Activated naive CD4-positive, alpha-beta T cell treated with Interleukin-2 at 50 U/mL for 16 hours (primary cell): ENCODE data around the gene PALLD.
"Not testable (repeated sequence)": the region's sequence is repeated elsewhere in the genome, so short reads cannot be mapped to it uniquely, and the experiment has no call there.

ENCODE experiments used
- DNase-seq: peaks from one replicate; pipeline ENCODE4 v3.0.0-alpha.2; 2020

PALLD gene

DNA sequence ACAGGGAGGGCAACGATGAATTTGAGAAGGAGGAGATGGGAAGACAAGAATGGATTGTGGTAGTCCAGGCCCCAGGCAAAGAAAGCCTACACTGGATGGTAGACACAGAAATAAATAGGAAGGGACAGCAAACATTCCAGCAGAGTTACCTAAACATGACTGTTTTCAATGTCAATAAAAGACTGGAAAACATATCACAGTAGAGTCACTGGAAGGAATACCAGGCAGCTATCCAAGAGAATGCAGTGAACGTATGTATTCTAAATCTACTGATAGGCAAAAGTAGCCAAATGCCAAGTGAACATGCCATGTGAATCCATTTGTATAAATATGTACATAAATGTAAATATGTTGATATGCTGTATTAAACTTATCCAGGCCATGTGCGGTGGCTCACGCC, 183.0 kb downstream of the PALLD start:
- no peak for DNase-seq

- DNase-seq = no peak
These were observed 186.1 kb downstream of the PALLD start for GRCh38 chr4:168682898-168683500.

DNA sequence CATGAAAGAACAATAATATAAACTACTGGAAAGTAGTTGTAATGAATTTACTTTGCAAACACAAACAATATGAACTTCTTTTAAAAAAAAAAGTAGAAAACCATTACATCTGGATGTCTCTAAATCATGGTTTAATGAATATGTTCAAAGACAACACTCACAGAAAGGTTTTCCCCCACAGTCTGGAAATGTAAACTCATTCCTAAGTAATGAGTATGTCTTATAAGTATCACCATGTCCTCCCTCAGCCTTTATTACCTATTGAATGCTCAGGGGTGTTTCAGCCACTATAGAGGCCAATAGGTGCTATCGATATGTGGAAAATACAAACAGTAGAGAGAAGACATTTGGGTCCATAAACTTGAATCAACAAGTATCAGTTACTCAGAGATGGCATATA, 186.7 kb downstream of the PALLD start:
- no peak for DNase-seq

GRCh38 chr4:168685136-168685809, 188.4 kb downstream of the PALLD start:
- no peak for DNase-seq

- no peak for DNase-seq
These were observed 191.7 kb downstream of the PALLD start for GRCh38 chr4:168688584-168688983.

DNA sequence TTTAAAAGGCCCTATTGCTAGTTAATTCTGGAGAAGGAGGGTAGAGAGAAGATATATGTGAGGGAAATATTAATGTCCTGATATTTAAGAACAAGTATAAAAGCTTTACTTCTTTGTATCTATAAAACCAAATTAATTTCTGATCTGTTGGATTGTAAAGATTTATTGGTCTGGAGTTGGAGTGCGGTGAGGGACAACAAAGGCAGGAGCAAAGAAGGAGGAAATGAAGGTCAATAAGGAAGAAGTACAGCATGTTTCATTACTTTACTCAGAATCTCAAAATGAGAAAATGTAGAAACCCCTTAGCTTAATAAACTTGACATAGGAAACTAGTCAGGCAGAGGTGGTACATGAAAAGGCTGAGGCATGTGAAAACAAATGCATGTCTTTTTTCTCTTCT, 192.9 kb downstream of the PALLD start:
- no peak for DNase-seq

GRCh38 chr4:168690199-168690598, 193.3 kb downstream of the PALLD start:
- no peak for DNase-seq

DNA sequence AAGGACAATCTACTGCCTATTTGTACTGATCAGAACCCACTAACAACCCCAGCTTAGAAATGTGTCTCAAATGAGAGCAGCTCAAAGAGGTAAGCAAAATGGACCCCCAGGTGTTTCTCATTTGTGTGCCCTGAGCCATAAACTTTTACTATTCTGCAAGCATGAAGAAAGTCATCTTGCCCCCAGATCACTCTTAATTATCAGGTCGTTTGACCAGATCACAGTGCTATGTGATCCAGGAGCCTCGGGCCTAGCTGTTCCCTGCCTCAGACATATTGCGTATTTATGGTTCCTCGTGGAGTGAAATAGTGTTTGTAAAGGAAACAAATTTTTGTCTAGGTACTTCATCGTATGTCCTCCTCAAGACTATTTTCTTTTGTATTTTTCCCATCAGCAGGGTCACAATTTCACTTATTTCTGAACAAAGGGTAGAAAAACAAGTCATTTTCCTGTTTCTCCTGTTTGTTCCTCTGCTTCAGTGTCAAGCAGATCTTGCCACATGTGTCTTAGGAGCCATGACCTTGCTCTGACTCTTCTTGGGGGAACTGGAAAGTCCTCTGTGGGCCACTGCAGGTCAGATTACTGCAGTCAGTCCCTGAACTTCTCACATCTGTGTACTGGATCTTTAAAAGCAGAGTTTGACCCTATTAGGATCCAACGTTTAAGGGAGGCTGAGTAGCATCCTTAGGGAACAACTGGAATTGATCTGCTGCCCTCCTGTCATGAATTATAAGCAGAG, 194.9 kb downstream of the PALLD start:
- DNase-seq = no peak

DNA sequence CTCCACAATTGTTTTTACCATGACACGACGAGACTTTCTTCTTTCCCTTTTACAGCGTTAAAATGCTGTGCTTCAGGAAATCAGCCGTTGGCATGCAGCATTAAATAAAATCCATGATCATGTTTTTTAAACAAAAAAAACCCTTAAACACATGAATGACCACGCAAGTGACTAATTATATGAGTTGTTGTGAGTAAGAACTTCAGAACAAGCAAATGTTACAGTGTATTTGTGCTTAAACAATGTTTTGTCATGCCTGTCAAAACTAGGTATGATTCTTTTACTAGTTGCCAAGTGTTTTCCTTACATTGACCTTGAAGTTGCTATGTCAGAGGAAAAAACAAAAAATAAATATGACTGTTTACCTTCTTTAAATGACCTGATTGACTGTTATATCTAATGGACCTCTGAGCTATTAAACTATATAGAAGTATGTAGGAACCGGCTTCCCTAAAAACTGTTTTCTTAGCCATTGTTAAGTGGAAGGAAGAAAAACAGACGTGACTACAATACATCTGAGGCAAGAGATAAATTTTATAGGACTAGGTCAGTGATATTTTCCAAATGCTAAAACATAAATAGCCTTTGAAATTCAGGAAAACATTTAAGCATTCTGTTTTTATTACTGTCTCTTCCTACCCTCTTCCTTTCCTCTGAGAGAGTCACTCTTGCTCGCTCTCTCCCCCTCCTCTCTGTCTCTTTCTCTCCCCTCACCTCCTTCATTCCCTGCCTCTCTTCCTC, 197.1 kb downstream of the PALLD start:
- DNase-seq = no peak

DNA sequence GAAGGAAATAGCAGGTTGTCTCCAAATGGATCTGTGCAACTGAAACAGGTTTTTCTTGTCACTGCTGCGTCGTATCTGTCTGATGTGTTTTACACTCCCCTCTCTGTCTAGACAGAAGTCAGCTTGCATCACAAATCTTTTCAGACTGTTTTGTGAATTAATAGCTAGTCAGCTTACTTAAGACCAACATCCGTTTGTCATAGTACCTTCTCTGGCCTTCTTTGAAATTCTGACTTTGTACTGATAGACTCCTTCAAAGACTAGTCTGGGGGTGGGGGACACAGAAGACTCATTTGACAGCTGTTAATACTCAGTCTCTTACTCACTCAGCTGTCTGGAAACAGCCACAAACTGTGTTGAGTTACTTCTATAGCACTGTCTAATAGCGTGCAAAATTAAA, 197.8 kb downstream of the PALLD start:
- DNase-seq = no peak

GRCh38 chr4:168695288-168695687, 198.4 kb downstream of the PALLD start:
- DNase-seq = no peak

DNA sequence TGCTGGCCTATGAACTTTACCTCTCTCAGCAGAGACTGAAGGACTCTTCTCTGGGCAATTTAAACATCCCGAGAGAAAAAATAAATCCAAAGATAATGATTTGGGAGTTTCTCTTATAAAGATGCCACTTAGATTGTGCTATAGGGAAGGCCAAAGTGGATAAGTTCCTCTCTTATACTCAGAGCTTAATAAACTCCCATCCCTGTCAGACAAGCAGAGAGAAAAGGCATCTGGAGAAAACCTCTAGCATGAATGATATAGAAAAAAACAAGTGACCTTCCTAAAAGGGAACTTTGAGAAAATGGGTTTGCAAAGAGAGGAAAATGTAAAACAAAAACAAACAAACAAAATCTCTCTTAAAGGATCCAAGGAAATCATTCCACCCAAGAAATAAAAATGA, 199.4 kb downstream of the PALLD start:
- DNase-seq = no peak

GRCh38 chr4:168696826-168697225, 200.0 kb downstream of the PALLD start:
- DNase-seq = no peak

DNA sequence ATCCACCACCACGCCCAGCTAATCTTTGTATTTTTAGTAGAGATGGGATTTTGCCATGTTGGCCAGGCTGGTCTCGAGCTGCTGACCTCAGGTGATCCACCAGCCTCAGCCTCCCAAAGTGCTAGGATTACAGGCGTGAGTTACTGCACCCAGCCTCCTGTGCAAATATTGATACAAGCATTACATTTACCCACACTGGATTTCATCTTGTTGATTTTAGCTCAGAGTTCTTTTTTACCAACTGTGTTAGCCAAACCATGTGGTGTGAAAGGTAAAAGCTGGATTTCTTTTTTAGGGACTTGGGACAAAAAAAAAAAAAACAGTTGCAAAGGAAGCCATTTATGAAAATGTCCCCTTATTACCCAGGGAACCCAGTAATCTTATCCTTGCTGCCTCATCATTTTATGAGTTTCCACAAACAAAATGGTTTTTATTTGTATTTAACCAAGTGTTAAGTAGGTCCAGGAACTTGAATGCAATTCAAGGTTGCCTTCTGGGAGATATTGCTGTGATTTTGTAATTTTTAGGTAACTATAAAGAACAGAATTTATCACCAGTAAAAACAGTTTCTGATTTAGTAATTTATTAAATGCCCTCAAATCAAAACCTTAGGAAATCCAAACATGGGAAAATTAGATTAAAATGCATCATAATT, 202.5 kb downstream of the PALLD start:
- no peak for DNase-seq

- no peak for DNase-seq
These were observed 204.2 kb downstream of the PALLD start for GRCh38 chr4:168701061-168701460.

DNA sequence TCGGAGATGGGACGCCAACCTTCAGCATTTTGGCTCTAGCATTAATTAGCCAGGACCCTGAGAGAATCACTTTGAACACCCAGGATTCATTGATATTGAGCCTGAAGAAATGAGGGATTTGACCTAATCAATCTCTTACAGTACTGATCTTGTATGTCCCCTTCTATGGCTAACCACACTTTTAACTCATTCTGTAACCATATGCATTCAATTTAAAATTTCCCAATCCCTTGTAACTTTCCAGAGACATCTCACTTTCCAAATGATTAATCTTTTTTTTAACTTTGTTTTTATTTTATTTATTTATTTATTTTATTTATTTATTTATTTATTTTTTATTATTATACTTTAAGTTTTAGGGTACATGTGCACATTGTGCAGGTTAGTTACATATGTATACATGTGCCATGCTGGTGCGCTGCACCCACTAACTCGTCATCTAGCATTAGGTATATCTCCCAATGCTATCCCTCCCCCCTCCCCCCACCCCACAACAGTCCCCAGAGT, 205.8 kb downstream of the PALLD start:
- DNase-seq = not testable (repeated sequence)

- no peak for DNase-seq
These were observed 208.3 kb downstream of the PALLD start for GRCh38 chr4:168705121-168705520.

DNA sequence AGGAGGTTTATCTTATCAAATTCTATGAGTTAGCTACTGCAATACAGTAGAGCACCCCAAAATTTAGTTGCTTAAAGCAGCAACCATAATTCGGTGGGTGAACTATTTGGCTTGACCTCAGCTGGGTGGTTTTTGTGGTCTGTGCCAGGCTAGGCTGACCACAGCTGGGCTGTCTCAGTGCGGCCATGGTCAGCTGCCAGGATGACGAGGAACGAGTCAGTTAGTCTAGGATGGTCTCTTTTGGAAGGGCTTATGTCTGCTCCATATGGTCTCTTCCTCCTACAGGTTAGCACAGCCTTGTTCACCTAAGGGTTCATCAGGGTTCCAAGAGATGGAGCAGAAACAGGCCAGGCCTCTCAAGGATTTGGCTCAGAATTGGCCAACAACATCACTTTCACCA, 210.4 kb downstream of the PALLD start:
- DNase-seq = no peak

GRCh38 chr4:168708108-168708507, 211.3 kb downstream of the PALLD start:
- DNase-seq = no peak

GRCh38 chr4:168710353-168710946, 213.6 kb downstream of the PALLD start:
- DNase-seq = no peak

GRCh38 chr4:168711197-168712140, 214.6 kb downstream of the PALLD start:
- DNase-seq = no peak
